HG02938 (cell line): ENCODE measurements around the gene CD44.

ENCODE experiments used
- ATAC-seq: cut with Tn5 transposase; IDR thresholded peaks from one replicate; pipeline ENCODE4 v1.9.1; 2021; ENCODE audit warnings: mild to moderate bottlenecking, moderate library complexity; ENCODE audit not compliant: unreplicated experiment

The CD44 gene

DNA sequence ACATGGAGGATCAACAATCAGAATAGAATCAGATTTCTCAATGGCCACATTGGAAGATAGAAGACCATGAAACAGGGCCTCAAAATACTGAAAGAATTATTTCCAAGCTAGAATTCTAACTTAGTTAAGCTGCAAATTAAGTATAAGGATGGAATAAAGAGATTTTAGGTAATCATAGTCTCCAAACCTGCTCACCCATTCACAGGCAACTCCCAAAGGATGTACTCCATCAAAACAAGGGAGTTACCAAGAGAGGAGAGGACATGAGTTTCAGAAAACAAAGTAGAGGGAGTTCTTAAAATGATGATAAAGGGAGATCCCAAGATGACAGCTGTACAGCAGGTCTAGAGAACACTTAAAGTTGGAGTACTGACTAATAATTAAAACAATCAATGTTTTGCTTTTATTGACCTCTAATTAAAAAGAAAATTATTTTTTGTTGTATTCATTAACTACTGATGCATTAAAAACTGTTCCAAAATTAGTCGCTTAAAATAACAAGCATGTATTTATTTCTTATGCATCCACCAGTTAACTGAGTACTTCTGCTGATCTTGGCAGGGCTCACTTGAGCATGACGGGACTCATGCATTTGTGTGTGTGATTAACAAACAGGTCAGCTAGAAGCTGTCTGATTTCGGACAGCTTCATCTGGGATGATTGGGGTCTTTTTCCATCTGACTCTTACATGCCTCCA lies 95.6 kb downstream of the CD44 start:
- no peak for ATAC-seq

DNA sequence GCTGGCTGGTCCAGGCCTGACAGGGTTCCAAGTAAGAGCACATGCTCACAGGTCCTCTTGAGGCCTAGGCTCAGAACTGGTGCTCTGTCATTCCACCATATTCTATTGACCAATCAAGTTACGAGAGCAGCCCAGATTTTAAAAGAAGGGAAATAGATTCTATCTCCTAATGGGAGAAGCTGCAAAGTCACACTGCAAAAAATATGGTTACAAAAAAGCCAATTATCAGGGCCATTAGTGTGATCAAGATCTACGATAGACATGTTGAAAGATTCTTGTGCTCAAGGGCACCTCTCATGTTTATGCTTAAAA lies 96.1 kb downstream of the CD44 start:
- ATAC-seq: no peak

DNA sequence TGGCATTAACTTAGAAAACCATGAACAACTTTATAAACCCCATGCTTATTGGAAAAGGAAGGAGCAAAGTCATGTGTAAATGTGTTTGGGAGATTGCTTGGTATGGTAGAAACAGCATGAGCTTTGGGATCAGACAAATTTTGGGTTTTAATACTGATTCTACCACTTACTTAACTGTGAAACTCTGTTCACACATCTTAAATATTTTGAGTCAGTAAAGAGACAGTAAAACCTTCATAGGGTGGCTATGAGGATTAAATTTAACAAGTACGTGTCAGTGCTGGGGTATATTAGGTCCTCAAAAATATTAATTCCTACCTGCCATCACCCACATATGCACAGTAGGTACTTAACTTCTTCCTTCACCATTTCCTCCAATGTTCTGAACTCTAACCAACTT lies 96.5 kb downstream of the CD44 start:
- ATAC-seq: no peak

DNA sequence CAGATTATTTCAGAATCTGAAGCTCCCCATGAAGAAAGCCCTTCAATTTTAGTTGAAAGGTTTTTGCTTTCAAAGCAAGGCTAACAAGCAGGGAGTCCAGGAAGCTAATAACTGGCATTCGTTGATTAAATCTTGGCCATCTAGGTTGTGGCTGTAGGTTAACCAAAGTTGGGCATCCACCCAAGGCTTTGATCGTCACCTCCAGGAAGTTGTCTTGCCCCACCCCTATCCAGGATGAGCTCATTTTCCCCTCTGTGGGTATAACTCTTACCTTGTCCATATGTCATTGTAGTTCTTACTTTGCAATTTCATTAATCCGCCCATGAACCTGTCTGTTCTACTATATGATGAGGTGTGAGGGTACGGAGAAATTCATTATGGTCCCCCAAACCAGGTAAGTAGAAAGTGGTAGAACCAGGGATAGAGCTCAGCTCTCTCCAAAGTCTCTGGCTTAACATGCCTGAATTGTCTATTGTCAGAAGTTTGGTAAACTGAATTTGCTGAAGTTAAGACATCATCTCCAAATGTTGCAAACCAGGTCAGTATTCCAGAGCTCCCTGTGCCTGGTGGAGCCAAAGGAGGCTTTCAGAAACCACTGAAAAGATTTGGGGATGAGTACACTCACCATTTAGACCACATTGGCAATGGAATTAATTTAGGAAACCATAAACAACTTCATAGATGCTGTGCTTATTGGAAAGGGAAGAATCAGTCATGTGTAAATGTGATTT lies 97.1 kb downstream of the CD44 start:
- ATAC-seq: no peak

- no peak for ATAC-seq
Measured at GRCh38 chr11:35236667-35237003, 97.7 kb downstream of the CD44 start.

- no peak for ATAC-seq
Measured at GRCh38 chr11:35237351-35237750, 98.4 kb downstream of the CD44 start.

DNA sequence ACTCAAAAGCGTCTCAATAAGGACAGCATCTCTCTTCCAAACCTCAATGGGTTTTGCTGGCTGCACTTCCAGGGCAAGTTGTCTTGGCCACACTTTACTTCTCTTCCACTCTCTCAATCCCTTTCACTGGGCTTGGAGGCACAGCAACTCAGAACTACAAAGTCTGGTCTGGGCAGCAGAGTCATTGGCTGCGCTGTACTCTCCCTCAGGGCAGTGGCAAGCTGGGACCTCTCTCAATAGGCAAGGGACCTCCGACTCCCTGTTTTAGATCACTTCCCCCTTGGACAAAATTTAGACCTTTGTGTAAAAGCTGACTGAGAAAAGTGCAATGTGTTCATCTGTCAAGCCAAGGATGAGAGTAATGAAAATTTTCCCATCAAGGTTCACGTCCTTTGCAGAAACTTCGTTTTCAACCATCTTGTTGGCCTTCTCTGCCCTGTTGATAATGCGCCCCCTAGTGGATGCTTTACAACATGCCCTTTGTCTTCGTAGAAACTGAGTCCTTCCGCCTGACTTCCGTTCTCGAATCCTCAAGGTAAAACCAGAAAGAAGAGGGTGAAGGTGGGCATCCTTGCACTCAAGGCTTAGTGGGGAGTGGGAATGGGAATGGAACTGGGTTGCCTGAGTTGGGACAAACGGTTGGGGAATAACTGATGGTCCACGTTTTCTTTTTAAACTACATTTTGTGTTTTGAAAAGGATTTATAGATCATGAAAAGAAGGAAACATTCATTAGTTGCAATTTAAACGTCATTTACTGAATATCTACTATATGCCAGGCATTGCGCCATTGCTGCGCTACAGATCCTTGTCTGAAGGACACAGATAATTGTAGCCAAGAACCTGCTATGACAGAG lies 99.1 kb downstream of the CD44 start:
- no peak for ATAC-seq

GRCh38 chr11:35238882-35239281 lies 99.9 kb downstream of the CD44 start:
- ATAC-seq: no peak

DNA sequence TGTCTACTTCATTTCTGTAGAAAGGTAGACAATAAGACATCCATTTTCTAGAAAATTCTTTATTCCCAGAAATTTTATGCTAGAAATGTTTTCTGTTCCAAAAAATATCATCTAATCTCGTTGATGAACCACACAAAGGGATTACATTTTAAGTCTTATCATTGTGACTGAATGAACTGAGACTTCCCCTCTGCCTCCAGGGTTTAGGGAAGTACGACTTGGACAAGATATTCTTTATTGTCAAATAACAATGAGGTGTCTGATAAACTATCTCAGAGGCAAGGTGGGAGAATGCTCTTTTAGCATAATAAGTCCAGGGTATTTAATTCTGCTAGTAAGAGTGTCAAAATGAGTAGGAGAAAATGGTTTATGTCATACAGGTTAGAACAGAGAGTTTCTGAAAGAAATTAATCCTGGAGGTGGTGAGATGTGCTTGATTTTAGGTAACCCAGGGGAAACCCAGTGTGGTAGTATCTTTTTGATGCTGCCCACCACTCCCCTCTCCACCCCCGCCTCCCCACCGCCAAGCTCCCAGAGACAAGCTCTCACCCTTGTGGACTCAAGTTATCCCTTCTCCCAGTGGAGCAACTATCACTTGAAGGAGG lies 100.6 kb downstream of the CD44 start:
- no peak for ATAC-seq

- no peak for ATAC-seq
Measured at GRCh38 chr11:35241083-35241482, 102.1 kb downstream of the CD44 start.

- ATAC-seq: no peak
Measured at GRCh38 chr11:35241531-35241930, 102.6 kb downstream of the CD44 start.

GRCh38 chr11:35242412-35243242 lies 103.7 kb downstream of the CD44 start:
- no peak for ATAC-seq

- no peak for ATAC-seq
Measured at GRCh38 chr11:35243774-35244173, 104.8 kb downstream of the CD44 start.

GRCh38 chr11:35245056-35245455 lies 106.1 kb downstream of the CD44 start:
- ATAC-seq: no peak

DNA sequence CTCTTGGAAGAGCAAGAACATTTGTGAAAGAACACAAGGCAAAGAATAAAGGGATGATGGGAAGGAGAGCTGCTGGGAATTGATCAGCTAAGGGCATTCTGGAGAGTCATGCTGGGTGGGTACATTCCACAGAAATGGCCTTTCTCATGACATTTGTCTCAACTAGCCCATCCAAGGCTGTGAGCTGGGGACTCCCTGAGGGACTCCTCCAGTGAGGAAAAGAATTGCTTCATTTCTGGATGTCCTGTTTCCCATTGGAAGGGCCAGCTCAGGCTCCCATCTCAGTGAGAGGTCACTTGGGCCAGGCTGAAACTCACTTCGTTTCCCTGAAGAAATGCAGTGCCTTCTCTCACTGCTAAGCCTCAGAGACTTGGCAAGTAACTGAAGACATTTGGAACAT lies 106.8 kb downstream of the CD44 start:
- ATAC-seq: no peak

DNA sequence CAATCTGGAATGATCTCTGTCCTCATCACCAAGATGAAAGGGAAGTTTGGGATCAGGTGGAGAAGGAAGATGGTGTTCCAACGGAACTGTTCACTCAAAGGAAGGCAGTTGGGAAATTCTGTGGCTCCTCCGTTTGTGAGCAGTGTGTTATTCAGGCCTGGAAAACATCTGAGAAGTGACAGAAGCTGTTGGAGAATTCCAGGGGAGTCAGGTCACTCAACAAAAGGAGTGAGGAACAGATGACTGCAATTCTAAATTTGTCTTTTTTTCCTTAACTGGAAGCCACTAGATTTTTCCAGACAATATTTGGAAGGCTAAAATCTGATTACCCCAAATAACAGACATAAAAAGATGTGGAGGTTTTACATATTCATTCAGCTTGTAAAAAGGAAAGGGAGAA lies 107.8 kb downstream of the CD44 start:
- no peak for ATAC-seq

DNA sequence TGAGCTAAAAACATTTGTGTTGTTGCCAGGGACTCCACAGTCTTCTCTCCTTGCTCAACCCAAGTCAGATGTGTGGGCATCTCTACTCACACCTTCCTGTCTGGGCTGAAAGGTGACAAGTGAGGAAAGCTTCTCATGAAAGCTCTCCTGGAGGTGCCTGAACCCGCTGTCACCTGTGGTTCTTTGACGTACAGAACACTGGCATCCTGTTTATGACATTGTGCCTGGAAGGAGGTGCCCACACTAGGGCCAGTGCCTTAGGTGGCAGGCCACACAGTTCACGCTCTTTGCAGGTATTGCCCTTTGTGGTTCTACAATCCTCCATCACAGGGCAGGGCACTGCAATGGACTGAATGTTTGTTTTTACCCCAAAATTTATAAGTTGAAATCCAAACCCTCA lies 108.5 kb downstream of the CD44 start:
- no peak for ATAC-seq

DNA sequence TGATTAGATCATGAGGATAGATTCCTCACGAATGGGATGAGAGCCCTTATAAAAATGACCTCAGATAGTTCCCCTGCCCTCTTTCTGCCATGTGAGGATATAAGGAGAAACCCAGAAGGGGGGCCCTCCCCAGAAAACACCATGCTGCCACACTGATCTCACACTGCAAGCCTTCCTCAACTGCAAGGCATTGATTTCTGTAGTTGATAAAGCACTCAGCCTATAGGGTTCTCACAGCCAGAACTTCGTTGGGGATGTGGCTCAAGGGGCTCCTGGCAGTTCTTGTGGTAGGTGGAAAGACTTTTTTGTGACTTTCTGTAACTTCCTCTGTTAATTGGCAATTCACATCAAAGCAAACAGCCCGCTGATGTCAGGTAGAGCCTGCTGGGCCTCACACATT lies 108.9 kb downstream of the CD44 start:
- no peak for ATAC-seq

GRCh38 chr11:35248558-35249323 lies 109.8 kb downstream of the CD44 start:
- ATAC-seq: no peak

- no peak for ATAC-seq
Measured at GRCh38 chr11:35250192-35250591, 111.2 kb downstream of the CD44 start.
